Naive B cell (primary cell): ENCODE data around the gene DROSHA. TPM values are rescaled to one million over a fixed set of nuclear protein-coding genes. Genes with fewer than 3 reads are reported as not detected.
"Not testable (repeated sequence)": the region's sequence is repeated elsewhere in the genome, so short reads cannot be mapped to it uniquely, and the experiment has no call there.

Experiments used
- ATAC-seq, 2 donors: fragments of 150-1000 bp; cut with Tn5 transposase; 2 replicates each; pipeline ENCODE4 v1.10.0; 2021; ENCODE audit warnings: low read depth in 2 of 2, mild to moderate bottlenecking in 2 of 2, moderate library complexity in 2 of 2
- DNase-seq: peaks from one replicate; pipeline ENCODE4 v3.0.0; 2022
- H3K27ac Mint-ChIP-seq, 6 donors: one replicate each; pipeline ENCODE4 v1.8.0; 2020 to 2022; ENCODE audit warnings: mild to moderate bottlenecking in 6 of 6, mixed read lengths in 6 of 6, moderate library complexity in 5 of 6, inconsistent platforms in 2 of 6
- H3K27me3 Mint-ChIP-seq, 3 donors: one replicate each; pipeline ENCODE4 v1.8.0; 2021 to 2022; ENCODE audit warnings: mixed read lengths in 3 of 3, mild to moderate bottlenecking in 1 of 3
- H3K36me3 Mint-ChIP-seq, 2 donors: one replicate each; pipeline ENCODE4 v1.8.0; 2020 to 2022; ENCODE audit warnings: mixed read lengths in 2 of 2, inconsistent platforms in 1 of 2, mild to moderate bottlenecking in 1 of 2
- H3K4me1 Mint-ChIP-seq, 3 donors: one replicate each; pipeline ENCODE4 v1.8.0; 2020 to 2022; ENCODE audit warnings: mixed read lengths in 3 of 3, inconsistent platforms in 1 of 3, mild to moderate bottlenecking in 1 of 3, moderate library complexity in 1 of 3
- H3K4me3 Mint-ChIP-seq, 8 donors: one replicate each; pipeline ENCODE4 v1.8.0; 2020 to 2022; ENCODE audit warnings: mild to moderate bottlenecking in 8 of 8, mixed read lengths in 8 of 8, moderate library complexity in 8 of 8, inconsistent platforms in 2 of 8
- H3K9me3 Mint-ChIP-seq, 7 donors: one replicate each; pipeline ENCODE4 v1.8.0; 2020 to 2022; ENCODE audit warnings: mixed read lengths in 7 of 7, mild to moderate bottlenecking in 5 of 7, inconsistent platforms in 2 of 7, moderate library complexity in 1 of 7
- polyA plus RNA-seq, 6 donors: library from polyadenylated mRNA; unstranded; fragments of 300-500 nt; fragmentation: Illumina TruSeq; gene quantifications; one replicate each; pipeline ENCODE4 v1.2.3, GENCODE V29; 2021; ENCODE audit warnings: low read depth in 6 of 6

DROSHA gene, protein sequence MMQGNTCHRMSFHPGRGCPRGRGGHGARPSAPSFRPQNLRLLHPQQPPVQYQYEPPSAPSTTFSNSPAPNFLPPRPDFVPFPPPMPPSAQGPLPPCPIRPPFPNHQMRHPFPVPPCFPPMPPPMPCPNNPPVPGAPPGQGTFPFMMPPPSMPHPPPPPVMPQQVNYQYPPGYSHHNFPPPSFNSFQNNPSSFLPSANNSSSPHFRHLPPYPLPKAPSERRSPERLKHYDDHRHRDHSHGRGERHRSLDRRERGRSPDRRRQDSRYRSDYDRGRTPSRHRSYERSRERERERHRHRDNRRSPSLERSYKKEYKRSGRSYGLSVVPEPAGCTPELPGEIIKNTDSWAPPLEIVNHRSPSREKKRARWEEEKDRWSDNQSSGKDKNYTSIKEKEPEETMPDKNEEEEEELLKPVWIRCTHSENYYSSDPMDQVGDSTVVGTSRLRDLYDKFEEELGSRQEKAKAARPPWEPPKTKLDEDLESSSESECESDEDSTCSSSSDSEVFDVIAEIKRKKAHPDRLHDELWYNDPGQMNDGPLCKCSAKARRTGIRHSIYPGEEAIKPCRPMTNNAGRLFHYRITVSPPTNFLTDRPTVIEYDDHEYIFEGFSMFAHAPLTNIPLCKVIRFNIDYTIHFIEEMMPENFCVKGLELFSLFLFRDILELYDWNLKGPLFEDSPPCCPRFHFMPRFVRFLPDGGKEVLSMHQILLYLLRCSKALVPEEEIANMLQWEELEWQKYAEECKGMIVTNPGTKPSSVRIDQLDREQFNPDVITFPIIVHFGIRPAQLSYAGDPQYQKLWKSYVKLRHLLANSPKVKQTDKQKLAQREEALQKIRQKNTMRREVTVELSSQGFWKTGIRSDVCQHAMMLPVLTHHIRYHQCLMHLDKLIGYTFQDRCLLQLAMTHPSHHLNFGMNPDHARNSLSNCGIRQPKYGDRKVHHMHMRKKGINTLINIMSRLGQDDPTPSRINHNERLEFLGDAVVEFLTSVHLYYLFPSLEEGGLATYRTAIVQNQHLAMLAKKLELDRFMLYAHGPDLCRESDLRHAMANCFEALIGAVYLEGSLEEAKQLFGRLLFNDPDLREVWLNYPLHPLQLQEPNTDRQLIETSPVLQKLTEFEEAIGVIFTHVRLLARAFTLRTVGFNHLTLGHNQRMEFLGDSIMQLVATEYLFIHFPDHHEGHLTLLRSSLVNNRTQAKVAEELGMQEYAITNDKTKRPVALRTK (N-terminal part only)
- 10 to 100 TPM; 10.6 to 20.6 (median 13.8) TPM for polyA plus RNA-seq

- Mint-ChIP-seq H3K4me3 (peak within 1 kb of the TSS; percentile 98 to 100 (median 100)), H3K36me3 (peaks cover 15 to 25% of the 10 kb centered on the region in 2 donors), H3K27ac (peak within 1 kb of the TSS; percentile 92 to 98 (median 96)), H3K27me3 (no peaks in the 10 kb centered on the region), H3K9me3 (no peaks in the 10 kb centered on the region), H3K4me1 (peaks cover 27 to 60% (median 45%) of the 10 kb centered on the region in 3 donors)
- DNase-seq, result peak; percentile 85
- ATAC-seq, result peak; percentile 94 to 96
These were observed at the start of gene DROSHA, which contains the start of gene C5orf22 for GRCh38 chr5:31531888-31532547. TSS of gene DROSHA (minus strand) at chr5:31532093. CDS start at chr5:31529059, 3,034 bp downstream. TSS of gene C5orf22 (plus strand) at chr5:31532301. CDS start at chr5:31532393, 92 bp downstream.

- DNase-seq (no peak), ATAC-seq (no peak)
- Mint-ChIP-seq H3K27ac (no peak overlapping the region), H3K27me3 (peaks cover 17 to 32% (median 31%) of the 10 kb centered on the region in 3 donors), H3K9me3 (no peaks in the 10 kb centered on the region), H3K36me3 (no peaks in the 10 kb centered on the region), H3K4me3 (no peak overlapping the region), H3K4me1 (no peaks in the 10 kb centered on the region)
These were observed 47.7 kb upstream of the DROSHA start for GRCh38 chr5:31579558-31579957.

- Mint-ChIP-seq H3K4me3 (no peak overlapping the region), H3K27ac (no peak overlapping the region), H3K27me3 (peaks cover 14 to 35% (median 26%) of the 10 kb centered on the region in 3 donors), H3K4me1 (no peaks in the 10 kb centered on the region), H3K9me3 (no peaks in the 10 kb centered on the region), H3K36me3 (no peaks in the 10 kb centered on the region)
- no peak for ATAC-seq
- DNase-seq, result no peak
These were observed 45.5 kb upstream of the DROSHA start for GRCh38 chr5:31577438-31577837.

DNA sequence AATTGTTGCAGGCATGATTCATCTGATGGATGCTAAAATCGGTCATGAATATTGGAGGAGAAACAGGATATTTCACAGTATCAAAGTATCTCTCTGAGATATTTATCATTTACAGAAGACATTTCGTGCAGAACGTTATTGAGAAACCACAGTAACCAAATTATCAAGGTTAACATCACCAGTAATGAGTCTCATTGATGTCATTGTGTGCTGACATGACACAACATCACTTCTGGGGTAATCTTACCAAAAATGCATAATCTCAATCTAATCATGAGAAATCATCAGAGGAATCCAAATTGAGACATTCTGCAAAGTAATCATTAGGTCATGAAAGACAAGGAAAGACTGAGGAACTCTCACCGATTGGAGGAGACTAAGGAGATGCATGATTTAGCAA, 42.9 kb upstream of the DROSHA start:
- no peak for ATAC-seq
- no peak overlapping the region for H3K4me3 Mint-ChIP-seq
- DNase-seq, result no peak
- no peak overlapping the region for H3K27ac Mint-ChIP-seq
- H3K4me1 Mint-ChIP-seq, result no peaks in the 10 kb centered on the region
- peaks cover 14 to 39% (median 29%) of the 10 kb centered on the region in 3 donors for H3K27me3 Mint-ChIP-seq
- peaks cover 0 to 2% (median 0%) of the 10 kb centered on the region in 7 donors for H3K9me3 Mint-ChIP-seq
- H3K36me3 Mint-ChIP-seq, result no peaks in the 10 kb centered on the region

- ATAC-seq, result no peak
- no peak for DNase-seq
These were observed 41.7 kb upstream of the DROSHA start for GRCh38 chr5:31573494-31574142.

DNA sequence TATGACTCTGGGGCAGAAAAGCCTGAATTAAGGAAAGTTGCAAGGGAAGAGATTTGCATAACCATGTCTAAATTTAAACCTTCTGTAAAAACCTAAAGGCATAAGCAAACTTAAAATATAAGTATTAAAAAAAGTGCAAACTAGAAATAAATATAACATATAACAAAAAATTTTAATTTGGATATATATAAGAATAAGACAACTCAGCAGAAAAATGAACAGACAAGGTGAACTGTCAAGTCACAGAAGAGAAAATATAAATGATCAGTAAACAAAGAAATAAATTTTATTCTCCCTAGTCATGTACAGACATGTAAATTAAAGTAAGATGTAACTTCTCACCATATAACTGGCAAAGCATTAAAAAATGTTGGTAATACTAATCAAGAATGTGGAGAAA, 37.2 kb upstream of the DROSHA start:
- Mint-ChIP-seq H3K36me3 (peaks cover 5 to 26% of the 10 kb centered on the region in 2 donors), H3K4me3 (no peak overlapping the region), H3K9me3 (peaks cover 13 to 23% (median 15%) of the 10 kb centered on the region in 7 donors), H3K4me1 (no peaks in the 10 kb centered on the region), H3K27me3 (peaks cover 0 to 17% (median 6%) of the 10 kb centered on the region in 3 donors), H3K27ac (no peak overlapping the region)
- no peak for DNase-seq
- no peak for ATAC-seq

More at GRCh38 chr5:31573494-31574142, 41.7 kb upstream of the DROSHA start:
- Mint-ChIP-seq H3K4me3 (no peak overlapping the region), H3K27ac (no peak overlapping the region), H3K27me3 (peaks cover 14 to 38% (median 28%) of the 10 kb centered on the region in 3 donors), H3K4me1 (no peaks in the 10 kb centered on the region), H3K36me3 (no peaks in the 10 kb centered on the region), H3K9me3 (peaks cover 0 to 2% (median 0%) of the 10 kb centered on the region in 7 donors)

GRCh38 chr5:31568302-31568835, 36.5 kb upstream of the DROSHA start:
- Mint-ChIP-seq H3K27me3 (peaks cover 0 to 14% (median 6%) of the 10 kb centered on the region in 3 donors), H3K4me1 (no peaks in the 10 kb centered on the region), H3K9me3 (peaks cover 14 to 26% (median 18%) of the 10 kb centered on the region in 7 donors), H3K27ac (no peak overlapping the region), H3K4me3 (no peak overlapping the region), H3K36me3 (peaks cover 5 to 29% of the 10 kb centered on the region in 2 donors)
- DNase-seq (no peak), ATAC-seq (no peak)

GRCh38 chr5:31566362-31566761, 34.5 kb upstream of the DROSHA start:
- Mint-ChIP-seq H3K36me3 (peaks cover 5 to 29% of the 10 kb centered on the region in 2 donors), H3K9me3 (peaks cover 14 to 26% (median 18%) of the 10 kb centered on the region in 7 donors)
- not testable (repeated sequence) for ATAC-seq

GRCh38 chr5:31563216-31563615, 31.3 kb upstream of the DROSHA start:
- Mint-ChIP-seq H3K27ac (no peak overlapping the region), H3K27me3 (no peaks in the 10 kb centered on the region), H3K4me1 (no peaks in the 10 kb centered on the region), H3K4me3 (no peak overlapping the region), H3K9me3 (peaks cover 14 to 26% (median 18%) of the 10 kb centered on the region in 7 donors), H3K36me3 (peaks cover 7 to 29% of the 10 kb centered on the region in 2 donors)
- no peak for DNase-seq
- ATAC-seq, result no peak

More at GRCh38 chr5:31566362-31566761, 34.5 kb upstream of the DROSHA start:
- DNase-seq, H3K4me3 Mint-ChIP-seq, H3K27me3 Mint-ChIP-seq, H3K27ac Mint-ChIP-seq, H3K4me1 Mint-ChIP-seq: not testable (repeated sequence)

DNA sequence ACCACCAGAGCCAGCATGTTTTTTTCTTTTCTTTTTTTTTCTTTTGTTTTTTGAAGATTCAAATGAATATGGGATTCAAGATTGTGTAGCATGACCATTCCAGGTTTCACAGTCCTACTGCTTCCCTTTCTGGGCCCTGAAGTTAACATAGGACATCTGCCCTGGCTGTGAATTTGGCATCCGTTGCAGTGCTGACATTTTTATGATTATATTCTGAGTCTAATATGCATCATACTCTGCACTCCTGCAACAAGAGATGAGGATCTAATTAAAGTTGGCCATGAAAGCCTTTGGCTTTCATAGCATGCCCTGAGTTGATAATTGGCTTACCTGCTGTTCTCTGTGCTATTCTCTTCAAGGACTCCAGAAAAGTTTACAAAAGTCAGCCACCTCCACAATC, 30.1 kb upstream of the DROSHA start:
- no peaks in the 10 kb centered on the region for H3K4me1 Mint-ChIP-seq
- H3K4me3 Mint-ChIP-seq, result no peak overlapping the region
- DNase-seq (no peak), ATAC-seq (no peak)
- no peaks in the 10 kb centered on the region for H3K27me3 Mint-ChIP-seq
- peaks cover 14 to 26% (median 18%) of the 10 kb centered on the region in 7 donors for H3K9me3 Mint-ChIP-seq
- H3K27ac Mint-ChIP-seq, result no peak overlapping the region
- H3K36me3 Mint-ChIP-seq, result peaks cover 10 to 29% of the 10 kb centered on the region in 2 donors

- Mint-ChIP-seq H3K36me3 (peaks cover 17 to 27% of the 10 kb centered on the region in 2 donors), H3K4me3 (no peak overlapping the region), H3K27ac (peak overlapping the region in 1 of 6 donors; percentile 33), H3K4me1 (no peaks in the 10 kb centered on the region), H3K9me3 (peaks cover 3 to 11% (median 5%) of the 10 kb centered on the region in 7 donors), H3K27me3 (no peaks in the 10 kb centered on the region)
- ATAC-seq (no peak), DNase-seq (no peak)
These were observed 28.0 kb upstream of the DROSHA start for GRCh38 chr5:31559942-31560341.

GRCh38 chr5:31556461-31556860, 24.6 kb upstream of the DROSHA start:
- H3K27me3 Mint-ChIP-seq, result no peaks in the 10 kb centered on the region
- no peak for DNase-seq
- ATAC-seq, result no peak
- peaks cover 29 to 40% of the 10 kb centered on the region in 2 donors for H3K36me3 Mint-ChIP-seq
- no peaks in the 10 kb centered on the region for H3K4me1 Mint-ChIP-seq
- H3K9me3 Mint-ChIP-seq, result peaks cover 0 to 4% (median 0%) of the 10 kb centered on the region in 7 donors
- H3K4me3 Mint-ChIP-seq, result no peak overlapping the region
- no peak overlapping the region for H3K27ac Mint-ChIP-seq
